ENCODE measurements around the gene TMEM213.

GRCh38 chr7:138871065-138871813 lies 73.4 kb downstream of the TMEM213 start:
- TF ChIP-seq, protein P1, sequence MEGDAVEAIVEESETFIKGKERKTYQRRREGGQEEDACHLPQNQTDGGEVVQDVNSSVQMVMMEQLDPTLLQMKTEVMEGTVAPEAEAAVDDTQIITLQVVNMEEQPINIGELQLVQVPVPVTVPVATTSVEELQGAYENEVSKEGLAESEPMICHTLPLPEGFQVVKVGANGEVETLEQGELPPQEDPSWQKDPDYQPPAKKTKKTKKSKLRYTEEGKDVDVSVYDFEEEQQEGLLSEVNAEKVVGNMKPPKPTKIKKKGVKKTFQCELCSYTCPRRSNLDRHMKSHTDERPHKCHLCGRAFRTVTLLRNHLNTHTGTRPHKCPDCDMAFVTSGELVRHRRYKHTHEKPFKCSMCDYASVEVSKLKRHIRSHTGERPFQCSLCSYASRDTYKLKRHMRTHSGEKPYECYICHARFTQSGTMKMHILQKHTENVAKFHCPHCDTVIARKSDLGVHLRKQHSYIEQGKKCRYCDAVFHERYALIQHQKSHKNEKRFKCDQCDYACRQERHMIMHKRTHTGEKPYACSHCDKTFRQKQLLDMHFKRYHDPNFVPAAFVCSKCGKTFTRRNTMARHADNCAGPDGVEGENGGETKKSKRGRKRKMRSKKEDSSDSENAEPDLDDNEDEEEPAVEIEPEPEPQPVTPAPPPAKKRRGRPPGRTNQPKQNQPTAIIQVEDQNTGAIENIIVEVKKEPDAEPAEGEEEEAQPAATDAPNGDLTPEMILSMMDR (IDR thresholded peaks at IDR 0.05), result no peak
- TF ChIP-seq POLR2AphosphoS5 (IDR thresholded peaks at IDR 0.05) (no peak), POLR2A (IDR thresholded peaks at IDR 0.05) (no peak)

Data from gastroesophageal sphincter (tissue), 3 donors.